ENCODE measurements around the gene GPC3.

- TF ChIP-seq POLR2A (IDR thresholded peaks at IDR 0.05; ENCODE audit: low read depth) (no peak), CTCF (IDR thresholded peaks at IDR 0.05) (no peak), POLR2AphosphoS5 (IDR thresholded peaks at IDR 0.05) (no peak)
Observed at GRCh38 chrX:133555782-133556458, 429.5 kb downstream of the GPC3 start.

Data from esophagus muscularis mucosa (tissue), 3 donors.